Neural cell (in vitro differentiated cells): ENCODE data around the gene YPEL2. TPM values are rescaled to one million over a fixed set of nuclear protein-coding genes. Genes with fewer than 3 reads are reported as not detected.

ENCODE experiments used
- H2AFZ ChIP-seq: fragments of 200-600, 300-800 bp; sonication (generic), shearing (Covaris generic); 2 replicates; pipeline ENCODE4 v1.6.0; 2014; ENCODE audit warnings: low read depth, mild to moderate bottlenecking, antibody characterized with exemption, low read length, moderate library complexity
- H3F3A ChIP-seq: fragments of 200-600 bp; shearing (Covaris generic); 2 replicates; pipeline ENCODE4 v1.6.1; 2016; ENCODE audit warnings: mild to moderate bottlenecking, moderate library complexity, mixed read lengths, antibody characterized with exemption, low read length; ENCODE audit not compliant: insufficient read depth, poor library complexity, severe bottlenecking
- H3K27ac ChIP-seq: fragments of 200-600, 300-800 bp; sonication (generic), shearing (Covaris generic); 2 replicates; pipeline ENCODE4 v1.5.1; 2014; ENCODE audit warnings: mild to moderate bottlenecking, low read length, moderate library complexity
- H3K27me3 ChIP-seq: fragments of 300-800, 200-600 bp; sonication (generic), shearing (Covaris generic); 2 replicates; pipeline ENCODE4 v1.6.0; 2014; ENCODE audit warnings: mild to moderate bottlenecking, low read depth, low read length, moderate library complexity; ENCODE audit not compliant: insufficient read depth
- H3K36me3 ChIP-seq: fragments of 300-800, 200-600 bp; sonication (generic), shearing (Covaris generic); 2 replicates; pipeline ENCODE4 v1.5.1; 2014; ENCODE audit warnings: mild to moderate bottlenecking, antibody characterized with exemption, low read length, moderate library complexity; ENCODE audit not compliant: insufficient read depth
- H3K4me2 ChIP-seq: fragments of 300-800, 200-600 bp; sonication (generic), shearing (Covaris generic); 2 replicates; pipeline ENCODE4 v1.6.0; 2014; ENCODE audit warnings: mild to moderate bottlenecking, low read length
- H3K4me3 ChIP-seq: fragments of 300-800, 200-600 bp; sonication (generic), shearing (Covaris generic); 2 replicates; pipeline ENCODE4 v1.5.1; 2014; ENCODE audit warnings: mild to moderate bottlenecking, low read length, moderate library complexity
- H3K79me2 ChIP-seq: fragments of 200-600 bp; shearing (Covaris generic); replicated peaks from 2 replicates; pipeline ENCODE4 v1.6.0; 2014; ENCODE audit warnings: mild to moderate bottlenecking, low read length, moderate library complexity; ENCODE audit not compliant: insufficient read depth
- H3K9ac ChIP-seq: fragments of 300-800, 200-600 bp; sonication (generic), shearing (Covaris generic); 2 replicates; pipeline ENCODE4 v1.6.1; 2016; ENCODE audit warnings: mild to moderate bottlenecking, low read length, mixed read lengths
- H3K9me2 ChIP-seq: fragments of 200-600 bp; shearing (Covaris generic); 2 replicates; pipeline ENCODE4 v1.6.1; 2016; ENCODE audit warnings: mild to moderate bottlenecking, low read length, mixed read lengths; ENCODE audit not compliant: insufficient read depth
- H3K9me3 ChIP-seq: fragments of 200-600, 300-800 bp; sonication (generic), shearing (Covaris generic); 2 replicates; pipeline ENCODE4 v1.6.1; 2016; ENCODE audit warnings: mild to moderate bottlenecking, mixed run types, low read length, moderate library complexity, mixed read lengths
- H4K20me1 ChIP-seq: fragments of 200-600 bp; shearing (Covaris generic); 2 replicates; pipeline ENCODE4 v1.6.1; 2016; ENCODE audit warnings: mild to moderate bottlenecking, mixed run types; ENCODE audit not compliant: insufficient read depth
- CTCF ChIP-seq: fragments of 450-650 bp; IDR thresholded peaks from 2 replicates; pipeline ENCODE4 v1.5.1; 2014; ENCODE audit warnings: antibody characterized with exemption, mild to moderate bottlenecking, moderate library complexity; ENCODE audit not compliant: poor library complexity, severe bottlenecking
- EP300 ChIP-seq: fragments of 450-650 bp; conservative IDR thresholded peaks from 2 replicates; pipeline ENCODE4 v1.6.1; 2014; ENCODE audit warnings: antibody characterized with exemption, mild to moderate bottlenecking, moderate library complexity; ENCODE audit not compliant: poor library complexity, severe bottlenecking
- EZH2 ChIP-seq: fragments of 200-600, 300-800 bp; shearing (Covaris generic), sonication (generic); IDR thresholded peaks from 2 replicates; pipeline ENCODE4 v1.6.1; 2014; ENCODE audit warnings: antibody characterized with exemption, low read length, borderline replicate concordance, mild to moderate bottlenecking; ENCODE audit not compliant: insufficient read depth, poor library complexity, severe bottlenecking
- MXI1 ChIP-seq: fragments of 450-650 bp; conservative IDR thresholded peaks from 2 replicates; pipeline ENCODE4 v1.6.1; 2014; ENCODE audit warnings: antibody characterized with exemption, mild to moderate bottlenecking; ENCODE audit not compliant: poor library complexity, severe bottlenecking
- POLR2AphosphoS5 ChIP-seq: IDR thresholded peaks from 2 replicates; pipeline ENCODE4 v1.6.1; 2012
- RAD21 ChIP-seq: fragments of 450-650 bp; conservative IDR thresholded peaks from 2 replicates; pipeline ENCODE4 v1.6.1; 2014; ENCODE audit warnings: antibody characterized with exemption, mild to moderate bottlenecking, moderate library complexity
- REST ChIP-seq: IDR thresholded peaks from 2 replicates; pipeline ENCODE4 v1.6.1; 2012; ENCODE audit warnings: borderline replicate concordance
- SMC3 ChIP-seq: fragments of 450-650 bp; conservative IDR thresholded peaks from 2 replicates; pipeline ENCODE4 v1.6.1; 2014; ENCODE audit warnings: antibody characterized with exemption, mild to moderate bottlenecking, moderate library complexity; ENCODE audit not compliant: poor library complexity
- TAF1 ChIP-seq: IDR thresholded peaks from 2 replicates; pipeline ENCODE4 v1.6.1; 2012; ENCODE audit warnings: low read depth
- polyA plus RNA-seq: library from polyadenylated mRNA; depleted of rRNA; stranded (reverse); fragments of >200 nt; gene quantifications from 2 replicates; pipeline ENCODE4 v1.2.3, GENCODE V29; 2014

YPEL2 gene
- polyA plus RNA-seq, 1 donor from 2014 or later, result 17.0 TPM

- H2AFZ ChIP-seq, result no peak overlapping the region
- no peaks in the 10 kb centered on the region for H3K36me3 ChIP-seq
- no peaks in the 10 kb centered on the region for H3F3A ChIP-seq
- no peak overlapping the region for H3K4me2 ChIP-seq
- H4K20me1 ChIP-seq, result no peaks in the 10 kb centered on the region
- TF ChIP-seq CTCF (no peak), TAF1 (no peak), SMC3 (no peak), EP300 (no peak), POLR2AphosphoS5 (no peak), REST (no peak), EZH2 (no peak), RAD21 (no peak), MXI1 (no peak)
- no peak overlapping the region for H3K27ac ChIP-seq
- no peaks in the 10 kb centered on the region for H3K9me2 ChIP-seq
- H3K27me3 ChIP-seq, result no peaks in the 10 kb centered on the region
- H3K9ac ChIP-seq, result no peak overlapping the region
- no peaks in the 10 kb centered on the region for H3K9me3 ChIP-seq
- H3K79me2 ChIP-seq, result no peaks in the 10 kb centered on the region
- no peak overlapping the region for H3K4me3 ChIP-seq
Measured at GRCh38 chr17:59399914-59400313, 68.5 kb downstream of the YPEL2 start.

GRCh38 chr17:59400858-59401257 is 69.4 kb downstream of the YPEL2 start:
- H2AFZ ChIP-seq, result no peak overlapping the region
- no peaks in the 10 kb centered on the region for H3K9me2 ChIP-seq
- no peak overlapping the region for H3K9ac ChIP-seq
- H3K27me3 ChIP-seq, result no peaks in the 10 kb centered on the region
- no peaks in the 10 kb centered on the region for H3K79me2 ChIP-seq
- no peak overlapping the region for H3K4me3 ChIP-seq
- no peak overlapping the region for H3K4me2 ChIP-seq
- H3K36me3 ChIP-seq, result no peaks in the 10 kb centered on the region
- H3K9me3 ChIP-seq, result no peaks in the 10 kb centered on the region
- no peaks in the 10 kb centered on the region for H3F3A ChIP-seq
- no peak for TF ChIP-seq EP300
- TF ChIP-seq REST, result no peak
- TF ChIP-seq SMC3, result no peak
- TF ChIP-seq POLR2AphosphoS5, result no peak
- TF ChIP-seq RAD21, result no peak
- TF ChIP-seq MXI1, result no peak
- TF ChIP-seq TAF1, result no peak
- H3K27ac ChIP-seq, result no peak overlapping the region
- H4K20me1 ChIP-seq, result no peaks in the 10 kb centered on the region
